Endothelial cell of hepatic sinusoid (primary cell): ENCODE data around the gene CBX2.

Source experiments
- in situ Hi-C: cut with HindIII; loops from 2 replicates; pipeline ENCODE4 v1.10.0; 2017; ENCODE audit warnings: low sequenced_read_pairs

The CBX2 gene

GRCh38 chr17:79810130-79811010, 32.4 kb downstream of the CBX2 start:
- in situ Hi-C loops = no loop called here

- in situ Hi-C loops = no loop called here
Observed at GRCh38 chr17:79811011-79811867, 33.3 kb downstream of the CBX2 start.

- in situ Hi-C loops = no loop called here
Observed at GRCh38 chr17:79811868-79812352, 34.0 kb downstream of the CBX2 start.

- in situ Hi-C loops = no loop called here
Observed at GRCh38 chr17:79812353-79813258, 34.7 kb downstream of the CBX2 start.

GRCh38 chr17:79813297-79814126, 35.6 kb downstream of the CBX2 start:
- in situ Hi-C loops = no loop called here

GRCh38 chr17:79814127-79814973, 36.4 kb downstream of the CBX2 start:
- in situ Hi-C loops = no loop called here

- in situ Hi-C loops = no loop called here
Observed at GRCh38 chr17:79814974-79815835, 37.3 kb downstream of the CBX2 start.

GRCh38 chr17:79815836-79816461, 38.0 kb downstream of the CBX2 start:
- in situ Hi-C loops = no loop called here

GRCh38 chr17:79818026-79818758, 40.2 kb downstream of the CBX2 start:
- in situ Hi-C loops = no loop called here

- in situ Hi-C loops = no loop called here
Observed at GRCh38 chr17:79819085-79819484, 41.1 kb downstream of the CBX2 start.

GRCh38 chr17:79819534-79820276, 41.8 kb downstream of the CBX2 start:
- in situ Hi-C loops = no loop called here

GRCh38 chr17:79820959-79821330, 43.0 kb downstream of the CBX2 start:
- in situ Hi-C loops = no loop called here

GRCh38 chr17:79821331-79822095, 43.6 kb downstream of the CBX2 start:
- in situ Hi-C loops = no loop called here

GRCh38 chr17:79822583-79823124, 44.7 kb downstream of the CBX2 start:
- in situ Hi-C loops = no loop called here

GRCh38 chr17:79824234-79824633, 46.3 kb downstream of the CBX2 start:
- in situ Hi-C loops = no loop called here
